Stimulated activated CD4-positive, alpha-beta T cell treated with anti-CD3 and anti-CD28 coated beads, Interleukin-2, amount 100 ng/mL, for 24 hours (primary cell): ENCODE data around the gene GLYR1.

Experiments used
- DNase-seq, 2 donors: peaks; one replicate each; pipeline ENCODE4 v3.0.0-alpha.2; 2020

Gene GLYR1

GRCh38 chr16:4803401-4803844 is 43.7 kb downstream of the GLYR1 start:
- DNase-seq: no peak

- peak; percentile 91 to 93 for DNase-seq
Measured at GRCh38 chr16:4802659-4803287, 44.3 kb downstream of the GLYR1 start.

GRCh38 chr16:4801962-4802658 is 45.0 kb downstream of the GLYR1 start, which contains the start of gene ROGDI:
Gene ROGDI, minus strand, starts transcription at chr16:4802633. Its CDS starts 62 bp downstream, at chr16:4802571.
- peak; percentile 75 to 81 for DNase-seq

GRCh38 chr16:4801051-4801961 is 45.8 kb downstream of the GLYR1 start:
- no peak for DNase-seq

GRCh38 chr16:4800290-4801041 is 46.6 kb downstream of the GLYR1 start:
- DNase-seq: no peak

GRCh38 chr16:4799171-4799855 is 47.8 kb downstream of the GLYR1 start:
- no peak for DNase-seq

GRCh38 chr16:4798456-4798855 is 48.6 kb downstream of the GLYR1 start:
- DNase-seq: no peak

- DNase-seq: no peak
Measured at GRCh38 chr16:4797805-4798252, 49.3 kb downstream of the GLYR1 start.

GRCh38 chr16:4796982-4797804 is 49.9 kb downstream of the GLYR1 start:
- no peak for DNase-seq

- no peak for DNase-seq
Measured at GRCh38 chr16:4795828-4796572, 51.1 kb downstream of the GLYR1 start.

GRCh38 chr16:4795181-4795827 is 51.8 kb downstream of the GLYR1 start, which contains the start of gene SMIM22:
Gene SMIM22, plus strand, starts transcription at chr16:4795369. Its CDS starts 366 bp downstream, at chr16:4795735.
- no peak for DNase-seq

- DNase-seq: no peak
Measured at GRCh38 chr16:4792951-4793513, 54.1 kb downstream of the GLYR1 start.

GRCh38 chr16:4790871-4791270 is 56.2 kb downstream of the GLYR1 start:
- no peak for DNase-seq

GRCh38 chr16:4790261-4790660 is 56.8 kb downstream of the GLYR1 start:
- DNase-seq: no peak

GRCh38 chr16:4788910-4789309 is 58.2 kb downstream of the GLYR1 start:
- DNase-seq: no peak

- no peak for DNase-seq
Measured at GRCh38 chr16:4788489-4788889, 58.6 kb downstream of the GLYR1 start.

GRCh38 chr16:4787627-4788482 is 59.2 kb downstream of the GLYR1 start, which contains the start of gene SEPTIN12:
Gene SEPTIN12, minus strand, starts transcription at chr16:4788345. Its CDS starts 700 bp downstream, at chr16:4787645.
- DNase-seq: no peak

- no peak for DNase-seq
Measured at GRCh38 chr16:4787068-4787467, 60.0 kb downstream of the GLYR1 start.
